ENCODE data around the gene FXYD6.

GRCh38 chr11:117836077-117836960 is 40.1 kb downstream of the FXYD6 start:
- TF ChIP-seq POLR2A (IDR thresholded peaks at IDR 0.05; ENCODE audit: control extremely low read depth in 1 of 2, low read depth in 2 of 2, low read length in 2 of 2) (no peak), RFX5 (IDR thresholded peaks at IDR 0.05; ENCODE audit: borderline replicate concordance, low read depth, low read length) (no peak), KDM1A (IDR thresholded peaks at IDR 0.05; ENCODE audit: borderline replicate concordance, low read length) (no peak), CTCF (IDR thresholded peaks at IDR 0.05; ENCODE audit: control extremely low read depth in 1 of 3, insufficient read depth in 1 of 3, low read depth in 1 of 3, low read length in 3 of 3) (no peak), ASH2L (IDR thresholded peaks at IDR 0.05; ENCODE audit: low read length) (no peak), RAD21 (IDR thresholded peaks at IDR 0.05 in 1 of 2, conservative IDR thresholded peaks at IDR 0.05 in 1 of 2; ENCODE audit: low read depth in 2 of 2, low read length in 2 of 2) (no peak), KDM5A (IDR thresholded peaks at IDR 0.05; ENCODE audit: low read length) (no peak), RNF2 (IDR thresholded peaks at IDR 0.05; ENCODE audit: borderline replicate concordance, low read depth, low read length, missing control alignments, poor library complexity, severe bottlenecking) (no peak), ATF3 (IDR thresholded peaks at IDR 0.05; ENCODE audit: insufficient read depth, low read depth, low read length) (no peak), CREB1 (IDR thresholded peaks at IDR 0.05) (no peak), SUZ12 (IDR thresholded peaks at IDR 0.05; ENCODE audit: low read length) (no peak), EZH2 (IDR thresholded peaks at IDR 0.05; ENCODE audit: low read depth, low read length, severe bottlenecking) (no peak), SIX5 (IDR thresholded peaks at IDR 0.05; ENCODE audit: low read depth, low read length) (no peak)
